OCI-LY3 (cell line): ENCODE data around the gene SIRPB2.

Experiments used
- EZH2phosphoT487 ChIP-seq: fragments of 200-600 bp; shearing (Covaris generic); IDR thresholded peaks from 2 replicates; pipeline ENCODE4 v1.6.1; 2018; ENCODE audit warnings: antibody characterized with exemption, mixed run types, low read depth
- TF ChIP-seq, protein P1 (sequence below): fragments of 200-600, 300-600 bp; sonication (generic); IDR thresholded peaks from 2 replicates; pipeline ENCODE4 v1.5.1; 2014; ENCODE audit warnings: antibody characterized with exemption, low read length, low read depth

DNA sequence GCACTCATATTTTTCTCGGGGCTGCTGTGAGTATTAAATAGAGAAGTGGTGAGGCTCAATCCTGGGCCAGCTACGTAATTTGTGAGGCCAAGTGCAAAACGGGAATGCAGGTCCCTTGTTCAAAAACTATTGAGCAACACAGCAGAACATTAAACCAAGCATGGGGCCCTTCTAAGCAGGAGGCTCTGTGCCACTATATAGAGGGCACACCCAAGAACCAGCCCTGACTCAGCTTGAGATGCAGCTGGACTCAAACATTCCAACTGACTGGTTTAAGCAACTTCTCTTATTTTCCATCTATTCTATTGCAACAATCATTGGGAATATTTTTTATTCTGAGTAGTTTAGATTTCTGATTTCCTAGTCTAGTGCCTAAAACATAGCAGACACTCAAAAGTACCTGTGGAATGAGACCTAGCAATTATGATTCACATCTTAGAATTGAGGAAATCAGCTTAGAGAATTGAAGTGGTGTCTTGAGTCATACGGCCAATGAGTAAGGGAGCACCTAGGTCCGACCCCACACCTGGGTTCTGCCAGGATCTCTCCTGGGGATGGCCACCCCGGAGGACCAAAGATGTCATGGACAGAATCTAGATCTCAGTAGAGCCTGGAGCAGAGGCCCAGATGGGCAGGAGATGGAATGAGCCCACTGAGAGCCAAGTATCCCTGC, 1.3 kb downstream of the SIRPB2 start:
- TF ChIP-seq, protein P1, sequence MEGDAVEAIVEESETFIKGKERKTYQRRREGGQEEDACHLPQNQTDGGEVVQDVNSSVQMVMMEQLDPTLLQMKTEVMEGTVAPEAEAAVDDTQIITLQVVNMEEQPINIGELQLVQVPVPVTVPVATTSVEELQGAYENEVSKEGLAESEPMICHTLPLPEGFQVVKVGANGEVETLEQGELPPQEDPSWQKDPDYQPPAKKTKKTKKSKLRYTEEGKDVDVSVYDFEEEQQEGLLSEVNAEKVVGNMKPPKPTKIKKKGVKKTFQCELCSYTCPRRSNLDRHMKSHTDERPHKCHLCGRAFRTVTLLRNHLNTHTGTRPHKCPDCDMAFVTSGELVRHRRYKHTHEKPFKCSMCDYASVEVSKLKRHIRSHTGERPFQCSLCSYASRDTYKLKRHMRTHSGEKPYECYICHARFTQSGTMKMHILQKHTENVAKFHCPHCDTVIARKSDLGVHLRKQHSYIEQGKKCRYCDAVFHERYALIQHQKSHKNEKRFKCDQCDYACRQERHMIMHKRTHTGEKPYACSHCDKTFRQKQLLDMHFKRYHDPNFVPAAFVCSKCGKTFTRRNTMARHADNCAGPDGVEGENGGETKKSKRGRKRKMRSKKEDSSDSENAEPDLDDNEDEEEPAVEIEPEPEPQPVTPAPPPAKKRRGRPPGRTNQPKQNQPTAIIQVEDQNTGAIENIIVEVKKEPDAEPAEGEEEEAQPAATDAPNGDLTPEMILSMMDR = no peak
- no peak for TF ChIP-seq EZH2phosphoT487
